GM21528 (cell line): ENCODE results near the gene DBNDD1.
"Not testable (repeated sequence)": the region's sequence is repeated elsewhere in the genome, so short reads cannot be mapped to it uniquely, and the experiment has no call there.

ENCODE experiments used
- ATAC-seq: cut with Tn5 transposase; IDR thresholded peaks from one replicate; pipeline ENCODE4 v1.9.1; 2021; ENCODE audit warnings: mild to moderate bottlenecking, moderate library complexity; ENCODE audit not compliant: unreplicated experiment, low FRiP score

DBNDD1 gene

DNA sequence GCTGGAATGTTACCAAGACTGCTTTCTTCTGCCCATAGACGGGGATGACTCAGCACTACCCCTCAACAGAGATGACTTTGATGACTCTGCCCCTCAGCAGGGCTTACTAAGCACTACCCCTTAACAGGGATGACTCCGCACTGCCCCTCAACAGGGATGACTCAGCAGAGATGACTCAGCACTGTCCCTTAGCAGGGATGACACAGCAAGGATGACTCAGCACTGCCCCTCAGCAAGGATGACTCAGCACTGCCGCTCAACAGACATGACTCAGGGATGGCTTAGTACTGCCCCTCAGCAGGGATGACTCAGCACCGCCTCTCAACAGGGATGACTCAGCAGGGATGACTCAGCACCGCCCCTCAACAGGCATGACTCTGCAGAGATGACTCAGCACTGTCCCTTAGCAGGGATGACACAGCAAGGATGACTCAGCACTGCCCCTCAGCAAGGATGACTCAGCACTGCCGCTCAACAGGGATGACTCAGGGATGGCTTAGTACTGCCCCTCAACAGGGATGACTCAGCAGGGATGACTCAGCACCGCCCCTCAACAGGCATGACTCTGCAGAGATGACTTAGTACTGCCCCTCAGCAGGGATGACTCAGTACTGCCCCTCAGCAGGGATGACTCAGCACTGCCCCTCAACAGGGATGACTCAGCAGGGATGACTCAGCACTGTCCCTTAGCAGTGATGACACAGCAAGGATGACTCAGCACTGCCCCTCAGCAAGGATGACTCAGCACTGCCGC is 24.4 kb downstream of the DBNDD1 start:
- ATAC-seq, result not testable (repeated sequence)

DNA sequence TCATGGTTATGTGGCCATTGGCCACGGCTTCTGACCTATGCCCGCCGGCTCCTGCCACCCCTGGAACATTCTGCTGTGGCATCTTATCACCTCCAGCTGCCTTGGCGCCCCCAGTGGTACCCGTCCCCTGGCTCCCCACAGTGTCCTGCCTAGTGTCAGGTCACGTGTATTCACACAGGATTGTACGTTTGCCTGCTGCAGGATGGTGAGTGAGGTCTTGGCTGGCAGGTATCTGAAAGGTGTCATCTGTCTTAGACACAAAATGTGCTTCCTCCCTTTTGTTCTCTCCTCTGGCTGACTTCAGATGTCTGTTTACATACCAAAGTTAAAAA is 24.9 kb downstream of the DBNDD1 start:
- ATAC-seq, result no peak

DNA sequence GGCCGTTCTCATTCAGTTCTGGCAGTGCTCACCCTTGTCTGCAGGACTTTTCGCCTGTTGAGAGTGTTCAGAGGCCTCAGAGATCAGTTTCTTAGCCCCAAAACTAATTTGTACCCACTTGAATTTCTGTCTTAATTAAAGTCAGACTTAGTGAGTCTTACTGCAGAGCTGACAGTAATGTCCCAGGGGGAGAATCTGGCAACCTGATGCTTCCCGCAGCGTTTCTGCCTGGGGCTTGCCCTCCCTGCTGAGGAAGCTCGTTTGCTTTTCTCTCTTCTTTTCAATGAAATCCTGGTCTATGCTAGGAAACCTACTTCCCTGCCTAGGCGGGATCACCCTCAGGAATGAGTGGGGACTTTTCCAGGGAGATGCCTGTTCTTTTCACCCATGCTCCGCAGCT is 25.3 kb downstream of the DBNDD1 start:
- no peak for ATAC-seq

DNA sequence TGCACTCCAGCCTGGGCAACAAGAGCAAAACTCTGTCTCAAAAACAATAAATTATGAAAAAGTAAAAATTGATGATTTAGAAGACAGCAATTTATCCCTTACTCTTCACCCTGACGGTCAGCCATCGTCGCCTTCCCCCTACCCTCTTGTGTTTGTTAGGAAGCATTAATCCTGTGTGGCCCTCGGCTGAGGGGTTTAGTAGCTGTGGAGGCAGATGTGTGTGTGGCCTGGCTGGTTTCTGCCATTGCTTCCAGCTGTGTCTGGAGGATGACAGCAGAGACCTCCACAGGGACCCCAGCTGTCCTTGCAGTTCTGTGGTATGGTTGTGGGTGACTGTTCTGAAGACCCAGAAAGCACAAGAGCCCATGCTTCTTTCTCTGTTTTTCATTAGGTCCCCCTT is 25.9 kb downstream of the DBNDD1 start:
- no peak for ATAC-seq

DNA sequence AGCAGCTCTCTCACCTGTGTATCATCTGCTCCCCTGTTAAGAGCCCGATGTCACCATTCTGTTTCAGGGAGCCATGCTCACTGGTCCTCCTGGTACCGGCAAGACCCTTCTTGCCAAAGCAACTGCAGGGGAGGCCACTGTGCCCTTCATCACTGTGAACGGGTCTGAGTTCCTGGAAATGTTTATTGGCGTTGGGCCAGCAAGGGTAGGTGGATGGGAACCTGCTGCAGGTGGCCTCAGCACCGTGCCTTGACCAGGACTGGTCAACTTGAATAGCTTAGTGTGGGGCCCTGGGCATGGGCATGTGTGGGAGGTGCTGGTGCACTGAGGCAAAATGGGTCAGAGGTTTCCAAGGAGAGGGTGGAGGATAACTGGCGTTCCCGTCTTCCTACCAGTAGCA is 28.5 kb downstream of the DBNDD1 start:
- ATAC-seq, result no peak

DNA sequence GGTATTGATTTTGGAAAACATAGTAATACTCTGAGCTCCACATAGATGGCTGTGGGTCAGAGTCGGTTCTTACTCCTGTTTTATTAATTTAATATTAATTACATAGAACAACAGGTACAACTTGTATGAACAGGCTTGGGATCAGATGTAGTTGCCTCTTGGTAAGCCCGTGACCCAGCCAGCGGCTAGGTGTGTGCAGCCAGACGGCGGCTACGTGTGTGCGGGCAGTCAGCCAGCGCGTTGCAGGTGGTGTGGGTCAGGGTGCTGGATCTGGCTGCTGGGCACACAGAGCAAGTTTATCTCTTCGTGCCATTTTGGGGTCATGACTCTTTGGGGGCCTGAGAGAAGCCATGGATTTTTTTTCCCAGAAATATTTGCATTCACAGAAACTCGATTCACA is 30.3 kb downstream of the DBNDD1 start:
- no peak for ATAC-seq

DNA sequence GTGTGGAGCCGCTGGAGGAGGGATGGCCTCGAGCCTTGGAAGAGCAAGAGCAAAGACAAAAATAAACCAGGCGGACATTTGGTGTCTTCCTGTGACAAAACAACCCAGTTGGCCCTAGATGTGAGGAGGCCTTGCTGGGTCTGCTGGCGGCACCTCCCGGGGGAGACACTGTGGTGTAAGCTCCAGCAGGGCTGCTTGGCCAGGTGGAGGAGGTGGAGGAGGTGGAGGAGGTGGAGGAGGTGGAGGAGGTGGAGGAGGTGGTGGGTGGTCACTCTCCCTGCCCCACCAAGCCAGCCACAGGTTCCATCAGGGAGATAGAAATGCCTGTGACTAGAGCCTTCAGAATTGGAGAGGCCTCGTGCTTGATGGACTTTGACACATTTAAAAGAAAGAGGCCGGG is 32.1 kb downstream of the DBNDD1 start:
- no peak for ATAC-seq

DNA sequence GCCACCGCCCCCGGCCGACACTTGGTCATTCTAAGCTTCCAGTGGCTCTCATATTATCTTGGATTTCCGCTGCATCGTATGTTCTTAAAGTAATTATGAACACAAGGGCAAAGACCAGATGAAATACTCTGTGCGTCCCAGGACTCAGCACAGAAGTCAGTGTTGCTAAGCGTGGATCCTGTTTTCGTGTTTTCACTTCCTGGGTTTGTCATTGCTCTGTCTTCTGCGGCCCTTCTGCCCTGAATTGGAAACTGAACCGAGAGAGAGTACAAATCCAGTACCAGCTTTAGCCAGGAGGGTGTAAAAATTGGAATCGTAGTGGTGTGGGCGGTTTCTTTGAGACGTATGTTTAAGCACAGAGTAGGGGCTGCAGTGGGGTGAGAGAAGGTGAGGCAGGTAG is 32.7 kb downstream of the DBNDD1 start:
- ATAC-seq, result no peak

DNA sequence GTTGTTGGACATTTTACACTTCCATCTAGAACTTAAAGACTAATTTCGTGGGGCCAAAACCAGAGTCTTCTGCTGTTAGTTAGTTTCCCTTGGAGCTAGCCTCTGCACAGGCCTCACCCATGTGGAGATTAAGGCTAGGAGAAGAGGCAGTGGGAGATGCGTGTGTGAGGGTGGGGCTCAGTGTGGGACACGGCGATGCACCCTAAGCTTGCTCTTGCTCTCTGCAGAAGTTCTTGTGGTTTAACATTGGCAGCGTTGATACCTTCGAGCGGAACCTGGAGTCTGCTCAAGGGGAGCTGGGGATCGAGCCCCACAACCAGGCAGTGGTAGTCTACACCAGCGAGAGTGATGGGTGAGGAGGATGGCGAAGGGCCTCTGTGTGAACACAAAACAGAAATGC is 34.0 kb downstream of the DBNDD1 start:
- no peak for ATAC-seq

DNA sequence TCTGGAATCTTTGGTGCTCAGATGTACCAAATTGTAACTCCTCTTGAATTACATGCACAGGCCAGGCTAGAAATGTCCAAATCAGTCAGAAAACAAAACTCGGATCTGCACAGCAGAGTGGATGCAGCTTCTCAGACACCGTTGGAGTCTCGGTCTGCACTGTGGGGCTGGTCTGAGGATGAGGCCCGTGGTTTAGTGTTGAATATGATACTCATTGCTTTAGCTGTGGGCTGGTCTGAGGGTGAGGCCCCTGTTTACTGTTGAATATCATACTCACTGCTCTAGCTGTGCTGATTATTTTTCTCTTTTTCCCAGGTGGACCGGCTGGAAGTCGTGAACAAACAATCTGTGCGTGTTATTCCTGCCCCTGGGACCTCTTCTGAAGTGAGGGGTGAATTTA is 35.0 kb downstream of the DBNDD1 start:
- ATAC-seq, result no peak

DNA sequence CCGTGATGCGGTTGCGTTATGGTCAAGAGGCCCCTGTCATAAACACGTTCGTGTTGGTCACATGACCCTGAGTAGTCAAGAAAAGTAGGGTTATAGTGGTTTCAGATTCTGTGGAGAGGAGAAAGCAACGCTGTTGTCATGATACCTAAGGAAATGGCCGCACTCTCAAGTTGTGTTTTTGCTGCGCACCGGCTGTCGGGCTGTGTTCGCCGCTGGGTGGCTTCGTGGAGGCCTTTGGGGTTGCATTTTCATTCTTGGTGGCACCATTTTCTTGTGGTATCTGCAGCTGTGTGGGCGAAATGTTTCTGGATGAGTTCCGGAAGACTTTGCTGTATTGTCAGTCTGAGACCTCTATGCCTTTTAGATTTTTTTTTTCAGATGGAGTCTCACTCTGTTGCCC is 35.7 kb downstream of the DBNDD1 start:
- no peak for ATAC-seq

DNA sequence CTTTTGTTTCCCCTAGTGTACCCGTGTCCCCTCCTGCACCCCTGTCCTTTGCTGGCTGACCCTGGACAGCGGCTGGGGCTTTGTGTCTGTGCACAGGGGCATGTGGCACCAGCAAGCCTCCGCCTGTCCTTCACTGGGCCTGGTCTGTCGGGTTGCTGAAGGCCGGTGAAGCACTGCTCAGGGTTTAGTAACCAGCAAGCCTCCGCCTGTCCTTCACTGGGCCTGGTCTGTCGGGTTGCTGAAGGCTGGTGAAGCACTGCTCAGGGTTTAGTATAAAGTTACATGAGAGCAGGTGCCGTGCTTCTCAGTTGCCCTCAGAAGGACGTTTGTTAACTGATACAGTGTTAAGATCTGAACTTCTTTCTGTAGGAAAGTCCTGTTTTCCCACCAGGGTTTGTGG is 36.9 kb downstream of the DBNDD1 start:
- no peak for ATAC-seq

DNA sequence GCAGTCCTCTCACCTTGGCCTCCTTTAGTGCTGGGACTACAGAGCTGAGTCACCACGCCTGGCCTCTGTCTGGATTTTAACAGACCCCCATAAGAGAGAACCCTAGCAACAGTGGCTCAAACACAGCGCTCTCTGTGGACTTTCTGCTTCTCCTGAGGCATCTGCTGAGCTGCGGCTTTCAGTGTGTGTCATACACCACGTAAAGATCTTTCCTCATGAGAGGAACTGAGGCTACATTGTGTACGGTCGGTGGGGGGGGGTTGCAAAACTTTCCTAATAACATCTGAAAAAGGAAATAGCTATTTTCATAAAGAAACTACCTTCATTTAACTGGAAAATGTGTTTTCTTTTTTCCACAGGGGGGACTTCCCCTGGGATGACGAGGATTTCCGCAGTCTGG is 37.8 kb downstream of the DBNDD1 start:
- ATAC-seq, result no peak

DNA sequence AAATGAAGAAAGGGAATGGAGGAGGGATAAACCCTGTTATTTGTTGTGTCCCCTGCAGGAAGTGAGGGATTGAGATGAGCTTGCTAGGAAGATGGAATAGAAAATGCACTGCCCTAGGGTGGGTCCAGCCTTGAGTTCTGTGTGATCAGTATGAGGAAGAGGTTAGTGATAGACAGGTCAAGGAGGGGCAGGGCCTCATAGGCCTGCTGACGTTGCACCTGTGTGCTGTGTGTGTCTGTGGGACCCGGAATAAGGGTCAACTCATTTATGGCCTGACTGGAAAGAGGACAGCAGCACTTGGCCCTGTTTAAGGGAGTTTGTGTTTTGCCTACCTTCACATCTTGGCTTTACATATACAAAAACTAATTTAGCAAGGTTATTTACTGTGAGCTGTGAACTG is 44.4 kb downstream of the DBNDD1 start:
- no peak for ATAC-seq

DNA sequence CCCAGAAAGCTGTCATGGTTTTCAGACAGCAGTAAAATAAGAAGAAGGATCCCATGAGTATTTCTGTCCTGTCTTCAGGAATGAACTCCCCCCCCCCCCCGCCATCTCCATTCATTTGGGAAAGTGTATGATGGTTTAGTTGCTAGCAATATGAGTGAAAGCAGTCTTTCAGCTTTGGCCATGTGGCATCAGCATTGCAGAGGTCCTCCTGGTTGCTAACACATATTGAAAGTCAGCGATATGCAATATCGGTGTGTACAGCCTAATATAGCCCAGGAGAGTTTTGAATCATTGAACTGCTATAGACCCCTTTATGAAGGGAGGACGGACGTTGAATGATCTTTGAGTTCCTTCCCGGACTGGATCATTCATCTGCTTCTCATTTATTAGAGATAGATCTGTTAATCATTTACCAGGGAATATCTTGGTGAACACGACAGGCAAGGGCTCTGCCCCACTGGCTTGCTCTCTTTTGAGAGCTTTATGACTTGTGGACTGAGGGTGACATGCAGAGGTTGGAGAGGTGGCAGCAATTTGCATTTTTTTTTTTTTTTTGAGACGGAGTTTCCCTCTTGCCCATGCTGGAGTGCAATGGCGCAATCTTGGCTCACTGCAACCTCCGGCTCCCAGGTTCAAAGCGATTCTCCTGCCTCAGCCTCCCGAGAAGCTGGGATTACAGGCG is 45.5 kb downstream of the DBNDD1 start:
- no peak for ATAC-seq

DNA sequence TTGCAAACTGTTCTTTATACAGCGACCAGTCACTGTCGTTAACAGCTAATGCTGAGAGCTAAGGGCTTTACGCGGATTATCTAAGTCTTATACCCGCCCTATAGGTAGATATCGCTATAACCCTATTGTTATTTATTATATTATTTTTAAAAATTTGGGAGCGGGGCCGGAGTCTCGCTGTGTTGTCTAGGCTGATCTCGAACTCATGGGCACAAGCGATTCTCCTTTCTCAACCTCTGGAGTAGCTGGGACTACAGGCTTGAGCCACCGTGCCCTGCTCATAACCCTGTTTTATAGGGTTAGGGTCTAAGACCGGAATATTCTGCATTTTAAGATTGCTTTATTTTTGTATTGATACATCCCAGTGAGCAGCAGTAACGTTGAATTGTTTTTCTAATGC is 46.0 kb downstream of the DBNDD1 start:
- no peak for ATAC-seq

DNA sequence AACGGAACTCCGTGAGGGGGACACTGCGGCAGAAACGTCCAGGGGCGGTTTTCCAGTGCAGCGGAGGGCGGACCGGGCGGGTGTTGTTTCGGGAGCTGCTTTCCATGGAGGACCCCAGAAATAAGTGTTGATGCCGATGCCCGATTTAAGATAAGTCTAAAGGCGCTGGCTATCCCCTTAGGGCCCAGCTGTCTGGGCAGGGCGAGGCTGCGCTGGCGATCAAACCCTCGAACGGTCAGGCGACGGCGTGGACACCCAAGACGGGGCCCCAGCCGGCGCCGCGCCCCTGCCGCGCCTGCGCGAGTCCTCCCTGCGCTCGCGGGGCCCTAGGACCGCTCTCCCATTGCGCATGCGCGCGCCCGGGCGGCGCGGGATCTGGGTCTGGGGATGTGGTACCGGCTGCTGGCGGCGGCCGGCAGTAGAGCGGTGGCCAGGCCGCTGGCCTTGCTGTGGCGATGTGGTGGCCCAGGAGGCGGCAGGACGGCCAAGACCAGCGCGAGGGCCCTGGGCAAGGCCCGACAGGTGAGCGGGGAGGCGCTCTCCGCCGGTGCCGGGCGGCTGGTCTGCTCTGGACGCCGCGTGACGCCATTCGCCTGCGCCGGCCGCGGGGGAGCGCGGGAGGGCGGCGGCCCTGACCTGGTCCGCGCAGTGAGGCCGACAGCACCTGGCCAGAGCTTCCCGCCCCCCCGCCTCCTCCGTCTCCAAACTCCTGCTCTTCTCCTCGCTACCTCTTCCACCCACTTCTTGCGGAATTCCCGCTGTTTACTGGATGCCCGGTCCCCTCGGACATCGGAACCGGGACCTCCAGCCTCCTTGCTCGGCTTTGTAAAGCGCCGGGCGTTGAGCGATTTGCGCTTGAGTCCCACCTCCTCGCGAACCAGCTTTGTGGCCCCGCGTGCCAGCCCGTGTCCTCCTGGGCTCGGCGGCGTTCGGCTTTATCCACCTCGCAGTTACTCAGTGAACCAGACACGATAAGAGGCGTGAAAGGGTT is 46.7 kb downstream of the DBNDD1 start:
- ATAC-seq, result peak; percentile 85

DNA sequence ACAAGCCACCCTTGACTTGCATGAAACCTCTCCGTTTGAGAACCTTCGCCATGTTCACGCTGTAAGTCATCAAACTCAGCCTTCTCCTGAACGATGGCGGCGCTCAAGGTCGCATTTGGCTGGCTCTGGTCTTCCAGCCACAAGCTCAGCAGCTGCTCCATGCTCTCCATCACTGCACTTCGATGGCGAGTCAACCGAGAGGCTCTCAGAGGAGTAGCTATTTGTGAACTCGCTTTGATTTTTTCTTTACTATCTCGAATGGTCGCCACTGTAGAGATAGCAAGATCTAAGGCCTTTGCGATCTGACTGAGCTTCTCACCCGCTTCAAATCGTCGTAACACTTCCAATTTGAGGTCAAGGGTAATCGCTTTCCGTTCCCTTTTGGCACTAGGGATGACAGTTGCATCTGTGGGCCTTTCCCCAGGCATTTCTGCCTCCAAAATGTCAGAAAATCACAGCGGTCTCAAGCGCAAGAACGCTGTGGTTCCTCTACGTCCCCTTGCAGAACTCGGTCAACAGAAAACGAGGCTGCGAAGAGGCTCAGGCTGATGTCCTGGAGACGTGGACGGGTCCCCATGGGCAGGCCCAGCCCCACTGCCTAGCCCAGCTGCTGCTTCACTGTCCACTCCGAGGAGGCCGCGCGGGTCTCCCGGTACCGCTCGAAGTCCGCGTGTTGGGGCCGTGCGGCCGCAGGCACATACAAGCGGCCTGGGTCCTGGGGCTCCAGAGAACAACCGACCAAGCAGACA is 47.6 kb downstream of the DBNDD1 start:
- ATAC-seq, result peak; percentile 12

DNA sequence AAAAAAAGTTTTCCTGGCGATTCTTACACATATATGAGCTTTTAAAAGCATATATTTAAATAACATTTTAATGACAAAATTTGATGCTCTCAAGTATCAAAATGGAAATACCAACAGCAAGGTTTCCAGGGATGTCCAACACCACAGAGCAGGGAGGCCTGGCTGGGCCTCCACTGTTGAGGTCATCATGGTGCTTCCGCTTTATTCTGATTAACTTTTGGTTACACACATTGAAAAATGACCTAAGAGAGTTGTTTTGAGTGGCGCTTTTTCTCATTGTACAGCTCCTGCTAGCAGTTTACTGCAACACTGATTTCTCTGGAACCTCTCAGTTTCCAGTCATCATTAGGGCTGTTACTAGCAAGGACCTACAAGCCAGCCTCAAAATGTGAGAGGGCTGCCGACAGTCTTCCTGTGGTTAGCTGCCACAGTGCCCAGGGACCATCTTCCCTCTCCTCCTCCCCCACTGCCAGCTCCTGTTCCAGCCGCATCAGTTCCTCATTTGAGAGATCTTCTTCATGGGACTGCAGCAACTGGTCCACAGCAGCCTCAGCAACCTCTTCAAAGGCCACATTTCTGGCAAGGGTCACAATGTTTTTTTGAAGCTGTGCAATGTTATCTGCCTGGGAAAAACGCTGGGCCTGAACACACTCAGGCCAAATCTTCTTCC is 49.4 kb downstream of the DBNDD1 start:
- no peak for ATAC-seq

DNA sequence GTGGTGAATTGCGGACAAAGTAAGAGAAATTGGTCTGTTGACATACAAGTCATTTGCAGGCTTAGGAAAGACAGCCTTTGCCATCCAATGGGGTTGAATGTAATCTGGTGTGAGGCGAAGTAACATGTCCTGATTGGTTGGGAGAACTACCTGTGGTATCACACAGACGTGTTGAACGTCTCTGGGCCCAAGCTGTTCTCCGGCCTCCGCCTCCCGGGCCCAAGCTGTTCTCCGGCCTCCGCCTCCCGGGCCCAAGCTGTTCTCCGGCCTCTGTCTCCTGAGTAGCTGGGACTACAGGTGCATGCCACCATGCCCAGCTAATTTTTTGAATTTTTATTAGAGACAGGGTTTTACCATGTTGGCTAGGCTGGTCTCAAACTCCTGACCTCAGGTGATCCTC is 51.2 kb downstream of the DBNDD1 start:
- ATAC-seq, result not testable (repeated sequence)
